ENCODE measurements around the gene MARCHF7. TPM values are rescaled to one million over a fixed set of nuclear protein-coding genes. Genes with fewer than 3 reads are reported as not detected.
"Not testable (repeated sequence)": the region's sequence is repeated elsewhere in the genome, so short reads cannot be mapped to it uniquely, and the experiment has no call there.

The MARCHF7 gene
- total RNA-seq, 3 donors from 2014 or later = 50.7 to 64.7 (median 63.8) TPM

DNA sequence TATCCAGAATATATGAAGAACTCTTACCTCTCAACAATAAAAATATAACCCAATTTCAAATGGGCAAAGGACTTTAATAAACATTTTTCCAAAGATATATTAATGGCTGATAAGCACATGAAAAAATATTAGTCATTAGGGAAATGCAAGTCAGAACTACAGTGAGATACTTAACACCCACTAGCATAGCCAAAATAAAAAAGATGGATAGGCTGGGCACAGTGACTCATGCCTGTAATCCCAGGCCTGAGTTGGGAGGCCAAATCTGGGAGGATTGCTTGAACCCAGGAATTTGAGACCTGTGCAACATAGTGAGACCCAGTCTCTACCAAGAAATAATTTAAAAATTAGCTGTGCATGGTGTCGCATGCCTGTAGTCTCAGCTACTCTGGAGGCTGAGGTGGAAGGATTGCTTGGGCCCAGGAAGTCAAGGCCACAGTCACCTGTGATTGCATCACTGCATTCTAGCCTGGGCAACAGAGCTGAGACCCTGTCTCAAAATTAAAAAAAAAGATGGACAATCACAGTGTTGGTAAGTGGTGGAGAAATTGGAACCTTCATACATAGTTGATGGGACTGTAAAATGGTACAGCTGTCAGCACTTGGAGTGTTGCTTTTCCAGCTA, 25.1 kb downstream of the MARCHF7 start:
- peaks cover 36% of the 10 kb centered on the region for H3K36me3 Mint-ChIP-seq (ENCODE audit: insufficient read depth)
- DNase-seq (no peak), ATAC-seq (no peak)
- H3K4me1 Mint-ChIP-seq (ENCODE audit: low read depth) = peaks cover 40% of the 10 kb centered on the region
- no peaks in the 10 kb centered on the region for H3K9me3 Mint-ChIP-seq
- H3K4me3 Mint-ChIP-seq = no peak overlapping the region
- no peaks in the 10 kb centered on the region for H3K27me3 Mint-ChIP-seq (ENCODE audit: low read depth)

DNA sequence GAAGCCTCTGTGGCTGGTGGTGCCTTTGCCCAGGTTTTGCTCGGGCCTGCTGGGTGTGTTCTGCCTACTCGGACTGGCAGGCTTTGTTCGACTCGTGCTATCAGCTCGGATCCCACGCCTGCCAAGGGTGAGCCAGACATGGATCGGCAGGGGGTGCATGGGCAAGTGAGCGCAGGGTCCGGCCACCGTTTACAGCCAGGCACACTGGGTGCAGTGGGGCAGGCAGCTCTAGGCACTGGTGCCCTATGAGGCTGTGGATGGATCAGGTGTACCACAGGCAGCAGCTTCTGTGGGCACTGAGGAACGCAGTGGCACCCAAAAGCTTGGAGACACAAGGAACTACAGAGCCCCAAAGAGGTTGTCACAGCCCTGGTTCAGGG, 25.6 kb downstream of the MARCHF7 start:
- Mint-ChIP-seq H3K4me3 (no peak overlapping the region), H3K27me3 (ENCODE audit: low read depth) (no peaks in the 10 kb centered on the region), H3K36me3 (ENCODE audit: insufficient read depth) (peaks cover 37% of the 10 kb centered on the region), H3K4me1 (ENCODE audit: low read depth) (peaks cover 37% of the 10 kb centered on the region), H3K9me3 (no peaks in the 10 kb centered on the region)
- ATAC-seq (no peak), DNase-seq (no peak)

GRCh38 chr2:159738509-159739390, 26.4 kb downstream of the MARCHF7 start:
- Mint-ChIP-seq H3K4me1 (ENCODE audit: low read depth) (peaks cover 34% of the 10 kb centered on the region), H3K36me3 (ENCODE audit: insufficient read depth) (peaks cover 41% of the 10 kb centered on the region), H3K9me3 (no peaks in the 10 kb centered on the region), H3K27me3 (ENCODE audit: low read depth) (no peaks in the 10 kb centered on the region), H3K4me3 (no peak overlapping the region)
- no peak for ATAC-seq
- DNase-seq = no peak

DNA sequence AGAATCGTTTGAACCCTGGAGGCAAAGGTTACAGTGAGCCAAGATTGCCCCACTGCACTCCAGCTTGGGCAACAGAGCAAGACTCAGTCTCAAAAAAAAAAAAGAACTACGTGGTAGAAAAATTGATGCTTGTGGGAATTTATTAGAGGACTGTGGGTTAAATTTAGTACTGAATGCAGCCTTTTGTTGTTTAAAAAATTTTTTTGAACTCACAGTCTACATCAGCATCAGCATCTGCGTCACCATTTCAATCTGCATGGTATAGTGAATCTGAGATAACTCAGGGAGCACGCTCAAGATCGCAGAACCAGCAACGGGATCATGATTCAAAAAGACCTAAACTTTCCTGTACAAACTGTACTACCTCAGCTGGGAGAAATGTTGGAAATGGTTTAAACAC, 30.5 kb downstream of the MARCHF7 start:
- H3K27me3 Mint-ChIP-seq (ENCODE audit: low read depth) = no peaks in the 10 kb centered on the region
- DNase-seq = no peak
- H3K4me3 Mint-ChIP-seq = no peak overlapping the region
- no peak for ATAC-seq
- no peaks in the 10 kb centered on the region for H3K9me3 Mint-ChIP-seq
- H3K36me3 Mint-ChIP-seq (ENCODE audit: insufficient read depth) = peaks cover 41% of the 10 kb centered on the region
- peaks cover 11% of the 10 kb centered on the region for H3K4me1 Mint-ChIP-seq (ENCODE audit: low read depth)

DNA sequence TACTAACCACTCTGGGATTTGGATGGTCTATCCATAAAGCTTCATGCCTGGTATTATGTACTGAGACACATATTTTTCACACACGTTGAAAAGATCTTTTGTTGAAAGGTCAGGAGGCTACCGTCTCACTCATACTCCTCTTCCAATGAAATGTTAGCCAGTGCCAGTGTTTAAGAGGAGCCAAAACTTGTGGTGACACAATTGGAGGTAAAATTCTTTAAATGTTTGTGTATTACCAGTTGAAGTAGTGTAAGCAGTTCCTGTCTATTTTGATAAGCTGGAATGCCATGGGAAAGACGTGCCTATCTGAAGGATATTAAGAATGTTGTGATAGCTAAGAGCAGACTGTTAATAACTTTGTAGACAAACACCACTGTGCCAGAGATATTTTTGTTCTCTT, 32.1 kb downstream of the MARCHF7 start:
- Mint-ChIP-seq H3K4me3 (no peak overlapping the region), H3K27me3 (ENCODE audit: low read depth) (no peaks in the 10 kb centered on the region), H3K4me1 (ENCODE audit: low read depth) (peaks cover 8% of the 10 kb centered on the region), H3K9me3 (no peaks in the 10 kb centered on the region), H3K36me3 (ENCODE audit: insufficient read depth) (peaks cover 48% of the 10 kb centered on the region)
- DNase-seq (no peak), ATAC-seq (no peak)

DNA sequence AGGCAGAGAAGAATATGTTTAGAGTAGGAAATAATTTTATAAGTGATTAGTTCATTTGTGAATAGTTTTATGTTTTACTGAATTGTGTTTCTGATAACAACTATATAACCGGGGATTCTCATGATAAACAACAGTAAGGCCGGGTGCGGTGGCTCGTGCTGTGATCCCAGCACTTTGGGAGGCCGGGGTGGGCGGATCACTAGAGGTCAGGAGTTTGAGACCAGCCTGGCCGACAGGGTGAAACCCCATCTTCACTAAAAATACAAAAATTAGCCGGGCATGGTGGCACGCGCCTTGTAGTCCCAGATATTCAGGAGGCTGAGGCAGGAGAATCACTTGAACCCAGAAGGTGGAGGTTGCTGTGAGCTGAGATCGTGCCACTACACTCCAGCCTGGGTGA, 32.9 kb downstream of the MARCHF7 start:
- peaks cover 44% of the 10 kb centered on the region for H3K36me3 Mint-ChIP-seq (ENCODE audit: insufficient read depth)
- H3K27me3 Mint-ChIP-seq (ENCODE audit: low read depth); H3K4me1 Mint-ChIP-seq (ENCODE audit: low read depth); H3K9me3 Mint-ChIP-seq; H3K4me3 Mint-ChIP-seq; DNase-seq; ATAC-seq: not testable (repeated sequence)

- no peak for ATAC-seq
- Mint-ChIP-seq H3K27me3 (ENCODE audit: low read depth) (no peaks in the 10 kb centered on the region), H3K36me3 (ENCODE audit: insufficient read depth) (peaks cover 53% of the 10 kb centered on the region), H3K9me3 (no peaks in the 10 kb centered on the region), H3K4me3 (no peak overlapping the region), H3K4me1 (ENCODE audit: low read depth) (peaks cover 18% of the 10 kb centered on the region)
- no peak for DNase-seq
Measured at GRCh38 chr2:159748089-159748488, 35.8 kb downstream of the MARCHF7 start.

GRCh38 chr2:159750873-159751272, 38.6 kb downstream of the MARCHF7 start:
- Mint-ChIP-seq H3K27me3 (ENCODE audit: low read depth) (no peaks in the 10 kb centered on the region), H3K36me3 (ENCODE audit: insufficient read depth) (peaks cover 37% of the 10 kb centered on the region), H3K4me1 (ENCODE audit: low read depth) (peaks cover 18% of the 10 kb centered on the region), H3K9me3 (no peaks in the 10 kb centered on the region), H3K4me3 (no peak overlapping the region)
- ATAC-seq (no peak), DNase-seq (no peak)

DNA sequence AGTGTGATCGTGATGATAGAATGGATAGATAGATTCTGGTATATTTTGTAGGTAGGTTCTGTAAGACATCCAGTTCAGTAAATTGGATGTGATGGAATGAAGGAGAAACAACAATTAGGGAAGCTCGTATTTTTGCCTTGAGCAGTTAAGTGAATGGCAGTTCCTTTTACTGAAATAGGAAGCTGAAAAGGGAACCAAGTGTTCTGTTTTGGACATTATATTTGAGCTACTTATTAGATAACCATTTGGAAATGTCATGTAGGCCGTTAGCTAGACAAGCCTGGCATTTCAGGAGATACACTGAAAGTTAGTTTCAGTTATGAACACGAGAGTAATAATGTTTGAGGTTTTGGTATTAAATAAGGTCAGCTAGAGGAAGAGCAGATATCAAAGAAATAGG, 41.5 kb downstream of the MARCHF7 start:
- H3K27me3 Mint-ChIP-seq (ENCODE audit: low read depth) = no peaks in the 10 kb centered on the region
- no peak for ATAC-seq
- peaks cover 16% of the 10 kb centered on the region for H3K4me1 Mint-ChIP-seq (ENCODE audit: low read depth)
- peaks cover 26% of the 10 kb centered on the region for H3K36me3 Mint-ChIP-seq (ENCODE audit: insufficient read depth)
- H3K4me3 Mint-ChIP-seq = no peak overlapping the region
- DNase-seq = no peak
- H3K9me3 Mint-ChIP-seq = no peaks in the 10 kb centered on the region

DNA sequence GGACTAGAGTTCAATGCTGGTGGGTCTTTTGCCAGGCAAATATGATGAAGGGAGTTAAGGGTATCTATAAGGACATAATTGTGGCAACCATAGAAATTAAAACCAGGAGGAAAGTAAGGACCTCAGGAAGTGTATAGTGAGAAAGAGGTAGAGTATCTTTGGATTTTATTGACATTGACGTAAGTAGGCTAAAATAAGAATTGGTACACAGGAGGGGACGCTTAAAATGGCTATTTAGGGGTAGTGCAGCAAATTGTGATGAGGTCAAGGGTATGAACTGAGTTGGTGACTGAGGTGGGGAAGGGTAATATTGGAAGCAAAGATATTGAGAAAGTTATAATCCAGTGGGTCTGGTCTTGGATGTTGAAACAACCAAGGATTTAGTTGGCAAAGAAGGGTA, 42.7 kb downstream of the MARCHF7 start:
- Mint-ChIP-seq H3K27me3 (ENCODE audit: low read depth) (no peaks in the 10 kb centered on the region), H3K4me1 (ENCODE audit: low read depth) (peaks cover 16% of the 10 kb centered on the region), H3K4me3 (no peak overlapping the region), H3K9me3 (no peaks in the 10 kb centered on the region), H3K36me3 (ENCODE audit: insufficient read depth) (peaks cover 28% of the 10 kb centered on the region)
- ATAC-seq = no peak
- no peak for DNase-seq

GRCh38 chr2:159755788-159756187, 43.5 kb downstream of the MARCHF7 start:
- Mint-ChIP-seq H3K9me3 (no peaks in the 10 kb centered on the region), H3K27me3 (ENCODE audit: low read depth) (no peaks in the 10 kb centered on the region), H3K4me3 (no peak overlapping the region), H3K36me3 (ENCODE audit: insufficient read depth) (peaks cover 33% of the 10 kb centered on the region), H3K4me1 (ENCODE audit: low read depth) (peaks cover 16% of the 10 kb centered on the region)
- ATAC-seq (peak; percentile 100), DNase-seq (no peak)

- Mint-ChIP-seq H3K9me3 (no peaks in the 10 kb centered on the region), H3K36me3 (ENCODE audit: insufficient read depth) (peaks cover 25% of the 10 kb centered on the region), H3K4me3 (no peak overlapping the region), H3K27me3 (ENCODE audit: low read depth) (no peaks in the 10 kb centered on the region), H3K4me1 (ENCODE audit: low read depth) (peaks cover 3% of the 10 kb centered on the region)
- DNase-seq (no peak), ATAC-seq (no peak)
Measured at GRCh38 chr2:159758239-159758638, 45.9 kb downstream of the MARCHF7 start.

DNA sequence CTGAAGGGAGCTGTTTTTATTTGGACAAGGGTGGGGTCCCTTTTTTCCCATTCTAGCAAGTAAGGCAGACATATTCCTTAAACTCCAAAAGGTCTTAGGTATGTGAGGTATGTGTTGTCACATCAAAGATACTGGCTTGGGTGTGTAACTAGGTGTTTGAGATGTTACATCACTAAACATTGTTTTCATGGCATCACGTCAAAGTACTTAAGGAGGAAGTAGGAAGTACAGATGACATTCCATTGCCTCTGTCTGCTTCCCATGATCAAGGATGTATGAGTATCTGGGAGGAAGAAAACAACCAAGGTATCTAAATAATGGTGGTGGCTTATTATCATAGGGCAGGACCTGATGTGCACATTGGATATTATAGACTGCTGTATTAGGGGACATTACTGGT, 46.4 kb downstream of the MARCHF7 start:
- Mint-ChIP-seq H3K27me3 (ENCODE audit: low read depth) (no peaks in the 10 kb centered on the region), H3K4me3 (no peak overlapping the region), H3K4me1 (ENCODE audit: low read depth) (peaks cover 3% of the 10 kb centered on the region), H3K36me3 (ENCODE audit: insufficient read depth) (peaks cover 27% of the 10 kb centered on the region), H3K9me3 (no peaks in the 10 kb centered on the region)
- DNase-seq (no peak), ATAC-seq (no peak)

DNA sequence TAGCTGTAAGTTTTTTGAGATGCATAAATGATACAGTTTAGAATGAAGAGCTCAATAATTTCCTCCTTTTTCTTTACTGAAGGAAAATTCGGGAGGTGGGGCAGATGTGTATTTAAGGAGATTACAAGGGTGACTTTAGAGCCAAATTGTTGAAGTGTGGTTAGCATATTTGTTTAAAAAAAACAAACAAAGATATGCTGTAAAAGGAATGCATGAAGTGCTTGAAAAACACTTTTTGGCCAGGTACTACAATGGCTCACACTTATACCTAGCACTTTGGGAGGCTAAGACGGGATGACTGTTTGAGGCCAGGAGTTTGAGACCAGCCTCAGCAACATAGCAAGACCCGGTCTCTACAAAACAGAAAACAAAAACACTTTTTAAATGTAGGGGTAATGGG, 47.3 kb downstream of the MARCHF7 start:
- peaks cover 3% of the 10 kb centered on the region for H3K4me1 Mint-ChIP-seq (ENCODE audit: low read depth)
- H3K9me3 Mint-ChIP-seq = no peaks in the 10 kb centered on the region
- no peak for ATAC-seq
- H3K4me3 Mint-ChIP-seq = no peak overlapping the region
- no peak for DNase-seq
- H3K27me3 Mint-ChIP-seq (ENCODE audit: low read depth) = no peaks in the 10 kb centered on the region
- H3K36me3 Mint-ChIP-seq (ENCODE audit: insufficient read depth) = peaks cover 29% of the 10 kb centered on the region

DNA sequence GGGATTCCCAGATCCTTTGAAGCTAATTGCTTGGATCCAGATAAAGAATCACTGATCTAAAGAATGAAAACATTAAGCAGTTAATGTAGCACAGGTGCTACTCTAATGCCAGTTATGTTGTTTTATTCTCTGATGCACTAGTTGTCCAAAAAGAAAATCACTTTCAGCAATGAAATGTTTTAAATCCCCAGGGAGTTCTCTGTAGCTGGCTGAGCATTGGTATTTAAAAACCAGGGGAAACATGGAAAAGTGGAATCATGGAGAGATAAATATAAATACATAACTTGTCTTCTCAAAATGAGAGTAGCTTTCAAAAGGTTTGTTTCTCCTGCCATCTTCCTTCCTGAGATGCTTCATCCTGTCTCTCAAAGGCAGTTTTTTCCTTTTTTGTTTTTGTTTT, 48.0 kb downstream of the MARCHF7 start:
- ATAC-seq (no peak), DNase-seq (no peak)
- peaks cover 33% of the 10 kb centered on the region for H3K36me3 Mint-ChIP-seq (ENCODE audit: insufficient read depth)
- H3K4me1 Mint-ChIP-seq (ENCODE audit: low read depth) = peaks cover 3% of the 10 kb centered on the region
- no peaks in the 10 kb centered on the region for H3K9me3 Mint-ChIP-seq
- no peaks in the 10 kb centered on the region for H3K27me3 Mint-ChIP-seq (ENCODE audit: low read depth)
- no peak overlapping the region for H3K4me3 Mint-ChIP-seq
